GM23338 (cell line): ENCODE data around the gene SNPH. TPM values are rescaled to one million over a fixed set of nuclear protein-coding genes. Genes with fewer than 3 reads are reported as not detected.

ENCODE experiments used
- ATAC-seq: fragments of 200-7000 bp; cut with Tn5 transposase; 3 replicates; pipeline ENCODE4 v1.9.1; 2020
- DNase-seq: peaks from one replicate; pipeline ENCODE4 v3.0.0-alpha.2; 2015; ENCODE audit warnings: low spot score
- H2AFZ ChIP-seq: fragments of 200-600 bp; sonication (generic); 2 replicates; pipeline ENCODE4 v1.8.0; 2016; ENCODE audit warnings: antibody characterized with exemption, mild to moderate bottlenecking, moderate library complexity
- H3F3A ChIP-seq: fragments of 200-600 bp; sonication (generic); replicated peaks from 2 replicates; pipeline ENCODE4 v1.8.0; 2017; ENCODE audit warnings: antibody characterized with exemption, mixed run types, low read depth
- H3K27ac ChIP-seq: fragments of 200-600 bp; sonication (generic); 2 replicates; pipeline ENCODE4 v1.6.1; 2016; ENCODE audit warnings: low read depth
- H3K27me3 ChIP-seq: fragments of 200-600 bp; sonication (generic); 2 replicates; pipeline ENCODE4 v1.8.0; 2016; ENCODE audit warnings: mild to moderate bottlenecking, mixed run types, moderate library complexity; ENCODE audit not compliant: insufficient read depth
- H3K36me3 ChIP-seq: fragments of 200-600 bp; sonication (generic); 2 replicates; pipeline ENCODE4 v1.8.0; 2016; ENCODE audit warnings: mild to moderate bottlenecking; ENCODE audit not compliant: insufficient read depth
- H3K4me1 ChIP-seq: fragments of 200-600 bp; sonication (generic); 2 replicates; pipeline ENCODE4 v1.8.0; 2016; ENCODE audit warnings: mild to moderate bottlenecking, moderate library complexity; ENCODE audit not compliant: insufficient read depth
- H3K4me2 ChIP-seq: fragments of 200-600 bp; sonication (generic); 2 replicates; pipeline ENCODE4 v1.7.1; 2017; ENCODE audit warnings: mixed run types
- H3K4me3 ChIP-seq: fragments of 200-600 bp; sonication (generic); 2 replicates; pipeline ENCODE4 v1.6.1; 2016; ENCODE audit warnings: mixed run types
- H3K79me2 ChIP-seq: fragments of 200-600 bp; sonication (generic); replicated peaks from 2 replicates; pipeline ENCODE4 v1.8.0; 2017; ENCODE audit warnings: mild to moderate bottlenecking; ENCODE audit not compliant: insufficient read depth
- H3K9me2 ChIP-seq: fragments of 200-600 bp; sonication (generic); 2 replicates; pipeline ENCODE4 v1.8.0; 2017; ENCODE audit not compliant: insufficient read depth
- H4K20me1 ChIP-seq: fragments of 200-600 bp; sonication (generic); replicated peaks from 2 replicates; pipeline ENCODE4 v1.8.0; 2017; ENCODE audit warnings: mild to moderate bottlenecking; ENCODE audit not compliant: insufficient read depth
- H3K27ac Mint-ChIP-seq: 2 replicates; pipeline ENCODE4 v1.8.0; 2020; ENCODE audit warnings: inconsistent platforms, mild to moderate bottlenecking, moderate library complexity, mixed read lengths
- H3K27me3 Mint-ChIP-seq: 3 replicates; pipeline ENCODE4 v1.8.0; 2022; ENCODE audit warnings: low read depth, mild to moderate bottlenecking, moderate library complexity, mixed read lengths, inconsistent platforms; ENCODE audit not compliant: insufficient read depth, poor library complexity
- H3K36me3 Mint-ChIP-seq: 3 replicates; pipeline ENCODE4 v1.8.0; 2021; ENCODE audit warnings: low read depth, mild to moderate bottlenecking, inconsistent platforms, moderate library complexity, mixed read lengths
- H3K4me1 Mint-ChIP-seq: 3 replicates; pipeline ENCODE4 v1.8.0; 2020; ENCODE audit warnings: mild to moderate bottlenecking, inconsistent platforms, mixed read lengths
- H3K4me3 Mint-ChIP-seq: 3 replicates; pipeline ENCODE4 v1.8.0; 2021; ENCODE audit warnings: moderate library complexity, mild to moderate bottlenecking, inconsistent platforms, mixed read lengths
- H3K9me3 Mint-ChIP-seq: 3 replicates; pipeline ENCODE4 v1.8.0; 2020; ENCODE audit warnings: moderate library complexity, mild to moderate bottlenecking, inconsistent platforms, mixed read lengths
- ETS1 ChIP-seq: IDR thresholded peaks from 2 replicates; pipeline ENCODE4 v1.6.1; 2016; ENCODE audit warnings: antibody characterized with exemption
- JUNB ChIP-seq: IDR thresholded peaks from one replicate; pipeline ENCODE4 v1.6.1; 2016; ENCODE audit warnings: antibody characterized with exemption; ENCODE audit not compliant: unreplicated experiment
- REST ChIP-seq: IDR thresholded peaks from one replicate; pipeline ENCODE4 v1.6.1; 2018; ENCODE audit warnings: antibody characterized with exemption; ENCODE audit not compliant: unreplicated experiment
- ZNF331 ChIP-seq: fragments of 250-450 bp; sonication (Bioruptor Pico); IDR thresholded peaks from 2 replicates; pipeline ENCODE4 v1.5.0; 2020; ENCODE audit warnings: low read depth, mild to moderate bottlenecking, moderate library complexity
- ZNF462 ChIP-seq: fragments of 250-450 bp; sonication (Bioruptor Pico); IDR thresholded peaks from 2 replicates; pipeline ENCODE4 v1.5.0; 2020; ENCODE audit warnings: mild to moderate bottlenecking, moderate library complexity
- polyA plus RNA-seq: library from polyadenylated mRNA; unstranded; fragments of >200 nt; fragmentation: Nextera tagmentation; extraction: Ambion mirVana; gene quantifications from 2 replicates; pipeline ENCODE4 v1.2.1, GENCODE V29; 2016
- total RNA-seq: library from RNA; depleted of rRNA; stranded (reverse); fragments of >200 nt; shearing (Covaris generic); gene quantifications from 2 replicates; pipeline ENCODE4 v1.2.3, GENCODE V29; 2014

Gene SNPH
- total and polyA plus RNA-seq, 2 experiments from 2014 or later, result 1.5 to 5.8 TPM

- TF ChIP-seq ETS1 (no peak), JUNB (no peak)
Observed at GRCh38 chr20:1267161-1267560, 1.1 kb downstream of the SNPH start (continued).

GRCh38 chr20:1267809-1268374 is 1.8 kb downstream of the SNPH start:
- H3K79me2 ChIP-seq, result no peaks in the 10 kb centered on the region
- H3K4me2 ChIP-seq, result no peak overlapping the region
- no peaks in the 10 kb centered on the region for H3K36me3 ChIP-seq
- no peak for TF ChIP-seq REST
- no peak for TF ChIP-seq ZNF462 (CRISPR knock-in tag)
- TF ChIP-seq ZNF331, result no peak
- no peak for TF ChIP-seq ETS1
- H3K27me3 Mint-ChIP-seq, result peaks cover 2% of the 10 kb centered on the region
- H3K4me1 Mint-ChIP-seq, result peaks cover 26% of the 10 kb centered on the region
- peaks cover 11% of the 10 kb centered on the region; the same call in 1 of the 2 replicates for H3K27me3 ChIP-seq
- 0 out of 2 replicates have a peak, but pooled peaks cover 2% of the 10 kb centered on the region for H4K20me1 ChIP-seq
- no peak overlapping the region for H3K27ac Mint-ChIP-seq
- no peak overlapping the region for H3K27ac ChIP-seq
- H3K4me3 Mint-ChIP-seq, result no peak overlapping the region; the same call in 1 of the 3 replicates
- no peak overlapping the region; the same call in 1 of the 2 replicates for H2AFZ ChIP-seq
- ATAC-seq (no peak), DNase-seq (no peak)
- no peak overlapping the region for H3K4me3 ChIP-seq
- no peaks in the 10 kb centered on the region for H3K36me3 Mint-ChIP-seq
- H3K9me2 ChIP-seq, result no peaks in the 10 kb centered on the region
- H3K9me3 Mint-ChIP-seq, result no peaks in the 10 kb centered on the region
- 0 out of 2 replicates have a peak, but pooled peaks cover 7% of the 10 kb centered on the region for H3F3A ChIP-seq
- H3K4me1 ChIP-seq, result peaks cover 15% of the 10 kb centered on the region
